Thyroid gland (tissue), 4 donors: ENCODE data around the gene KCNQ1.

Experiments
- CTCF ChIP-seq, 6 experiments: fragments of 200-600 bp in 3 of 6; fragments of 450-650 bp in 3 of 6; sonication (generic) in 3 of 6; IDR thresholded peaks; one replicate each; pipeline ENCODE4 v1.5.1; 2016 to 2019; ENCODE audit warnings: antibody characterized with exemption in 6 of 6, mild to moderate bottlenecking in 2 of 6, inconsistent platforms in 1 of 6, moderate library complexity in 1 of 6
- POLR2A ChIP-seq, 2 donors: fragments of 450-650 bp; IDR thresholded peaks; one replicate each; pipeline ENCODE4 v1.6.1; 2017; ENCODE audit warnings: antibody characterized with exemption in 2 of 2, mild to moderate bottlenecking in 2 of 2, moderate library complexity in 1 of 2

GRCh38 chr11:2482745-2483144, 37.9 kb downstream of the KCNQ1 start:
- TF ChIP-seq POLR2A (IDR thresholded peaks at IDR 0.05) (no peak), CTCF (IDR thresholded peaks at IDR 0.05) (no peak)
